Glutamatergic neuron (in vitro differentiated cells): ENCODE data around the gene NUMB. TPM values are rescaled to one million over a fixed set of nuclear protein-coding genes. Genes with fewer than 3 reads are reported as not detected.
A peak's percentile ranks its signal among the peaks of the same experiment; 100 is the strongest.

Experiments
- DNase-seq: peaks from one replicate; pipeline ENCODE4 v3.0.0; 2022
- H3K27ac Mint-ChIP-seq: one replicate; pipeline ENCODE4 v1.8.0; 2020; ENCODE audit warnings: mild to moderate bottlenecking, mixed read lengths, inconsistent platforms; ENCODE audit not compliant: unreplicated experiment
- H3K27me3 Mint-ChIP-seq: one replicate; pipeline ENCODE4 v1.8.0; 2020; ENCODE audit warnings: mild to moderate bottlenecking, moderate library complexity, mixed read lengths, inconsistent platforms; ENCODE audit not compliant: unreplicated experiment
- H3K36me3 Mint-ChIP-seq: one replicate; pipeline ENCODE4 v1.8.0; 2020; ENCODE audit warnings: mild to moderate bottlenecking, mixed read lengths, inconsistent platforms; ENCODE audit not compliant: unreplicated experiment
- H3K4me1 Mint-ChIP-seq: one replicate; pipeline ENCODE4 v1.8.0; 2020; ENCODE audit warnings: mild to moderate bottlenecking, low read depth, mixed read lengths, inconsistent platforms; ENCODE audit not compliant: unreplicated experiment
- H3K4me3 Mint-ChIP-seq: one replicate; pipeline ENCODE4 v1.8.0; 2020; ENCODE audit warnings: mild to moderate bottlenecking, mixed read lengths, inconsistent platforms; ENCODE audit not compliant: unreplicated experiment
- H3K9me3 Mint-ChIP-seq: one replicate; pipeline ENCODE4 v1.8.0; 2020; ENCODE audit warnings: mild to moderate bottlenecking, moderate library complexity, mixed read lengths, inconsistent platforms; ENCODE audit not compliant: unreplicated experiment
- CTCF ChIP-seq: fragments of 200-600 bp; sonication (generic); IDR thresholded peaks from one replicate; pipeline ENCODE4 v1.5.0; 2021; ENCODE audit not compliant: partially characterized antibody, unreplicated experiment
- long read RNA-seq: library from polyadenylated mRNA; unstranded; transcript quantifications from one replicate; pipeline ENCODE4 v2.0.0, GENCODE V29; 2020; ENCODE audit not compliant: unreplicated experiment
- total RNA-seq: library from RNA; stranded (reverse); fragmentation: NEBNext Ultra II Directional; extraction: Animal tissue kit (Norgen Biotek cat#: 25700); gene quantifications from one replicate; pipeline ENCODE4 v1.2.1, GENCODE V29; 2021; ENCODE audit not compliant: unreplicated experiment

NUMB gene
- 48.0 TPM for total RNA-seq
- long read RNA-seq, partial matches to known transcripts = 4 of 10 reads
- long read RNA-seq, other reads (novel, unspliced or antisense) = 4 of 10 reads

GRCh38 chr14:73458183-73458976, at the start of gene NUMB:
TSS of gene NUMB (minus strand) at chr14:73458546. CDS start at chr14:73355751, 102,795 bp downstream.
- no peak for TF ChIP-seq CTCF
- Mint-ChIP-seq H3K9me3 (peaks cover 6% of the 10 kb centered on the region), H3K4me3 (peak within 1 kb of the TSS; percentile 98), H3K27ac (peak within 1 kb of the TSS; percentile 90), H3K36me3 (no peaks in the 10 kb centered on the region), H3K4me1 (peaks cover 12% of the 10 kb centered on the region), H3K27me3 (peaks cover 4% of the 10 kb centered on the region)
- peak; percentile 94 for DNase-seq

- H3K9me3 Mint-ChIP-seq = no peaks in the 10 kb centered on the region
- H3K36me3 Mint-ChIP-seq = no peaks in the 10 kb centered on the region
- no peak for TF ChIP-seq CTCF
- peaks cover 2% of the 10 kb centered on the region for H3K27me3 Mint-ChIP-seq
- no peak overlapping the region for H3K4me3 Mint-ChIP-seq
- H3K27ac Mint-ChIP-seq = no peak overlapping the region
- DNase-seq = no peak
- H3K4me1 Mint-ChIP-seq = peaks cover 3% of the 10 kb centered on the region
These were observed 45.3 kb upstream of the NUMB start for GRCh38 chr14:73503648-73504047.

GRCh38 chr14:73502017-73502619, 43.8 kb upstream of the NUMB start:
- H3K9me3 Mint-ChIP-seq = no peaks in the 10 kb centered on the region
- no peak for TF ChIP-seq CTCF
- H3K27ac Mint-ChIP-seq = no peak overlapping the region
- peaks cover 3% of the 10 kb centered on the region for H3K4me1 Mint-ChIP-seq
- no peaks in the 10 kb centered on the region for H3K36me3 Mint-ChIP-seq
- no peak overlapping the region for H3K4me3 Mint-ChIP-seq
- DNase-seq = no peak
- peaks cover 2% of the 10 kb centered on the region for H3K27me3 Mint-ChIP-seq

GRCh38 chr14:73500360-73500759, 42.0 kb upstream of the NUMB start:
- H3K27me3 Mint-ChIP-seq = peaks cover 2% of the 10 kb centered on the region
- H3K27ac Mint-ChIP-seq = no peak overlapping the region
- H3K4me3 Mint-ChIP-seq = no peak overlapping the region
- TF ChIP-seq CTCF = no peak
- H3K9me3 Mint-ChIP-seq = no peaks in the 10 kb centered on the region
- H3K4me1 Mint-ChIP-seq = peaks cover 3% of the 10 kb centered on the region
- no peaks in the 10 kb centered on the region for H3K36me3 Mint-ChIP-seq
- DNase-seq = no peak

- Mint-ChIP-seq H3K36me3 (no peaks in the 10 kb centered on the region), H3K27ac (no peak overlapping the region), H3K4me3 (no peak overlapping the region), H3K4me1 (peaks cover 11% of the 10 kb centered on the region), H3K27me3 (peaks cover 4% of the 10 kb centered on the region), H3K9me3 (peaks cover 3% of the 10 kb centered on the region)
- no peak for TF ChIP-seq CTCF
- DNase-seq = no peak
These were observed 36.2 kb upstream of the NUMB start for GRCh38 chr14:73494593-73494992.
